Measurements from ENCODE around the gene RBFA.

DNA sequence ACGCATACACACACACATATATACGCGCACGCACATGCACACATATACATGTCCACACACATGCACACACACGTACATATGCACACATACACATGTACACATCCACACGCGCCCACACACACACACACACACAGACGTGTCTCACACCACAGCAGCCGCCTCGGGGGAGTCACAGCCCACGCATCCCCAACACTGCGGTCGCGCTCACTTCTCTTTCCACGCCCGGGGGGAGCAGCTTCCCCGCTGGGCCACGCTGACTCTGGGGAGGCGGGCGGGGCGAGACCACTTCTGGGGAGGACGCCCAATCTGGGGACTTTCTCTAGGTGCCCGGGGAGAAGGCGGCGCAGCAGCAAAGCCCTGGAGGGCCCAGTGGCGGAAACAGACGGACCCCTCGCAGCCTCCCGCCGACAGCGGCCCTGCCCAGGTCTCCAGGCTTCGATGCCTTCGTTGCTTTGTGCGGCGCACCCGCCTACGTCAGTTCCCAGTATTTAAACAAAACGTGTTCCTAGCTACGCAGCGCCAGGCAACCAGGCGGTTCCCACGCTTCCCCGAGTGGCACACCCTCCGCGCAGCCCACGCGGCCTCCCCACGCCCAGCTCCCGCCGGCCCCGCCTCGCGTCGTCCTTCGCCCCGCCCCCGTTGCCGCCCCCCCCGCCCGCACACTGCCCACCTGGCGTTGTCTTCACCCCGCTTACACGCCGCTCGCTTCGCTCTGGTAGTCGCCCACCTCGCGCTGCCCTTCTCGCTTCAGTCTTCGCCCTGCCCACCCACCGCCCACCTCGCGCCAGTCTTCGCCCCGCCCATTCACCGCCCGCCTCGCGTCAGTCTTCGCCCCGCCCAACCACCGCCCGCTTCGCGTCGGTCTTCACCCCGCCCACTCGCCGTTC is 810 bp upstream of the RBFA start:
- TF ChIP-seq JUND (IDR thresholded peaks at IDR 0.05) = no peak
- TF ChIP-seq POLR2A (IDR thresholded peaks at IDR 0.05; ENCODE audit: borderline replicate concordance, extremely low read depth, insufficient read depth, insufficient read length) = no peak
- TF ChIP-seq EZH2 (IDR thresholded peaks at IDR 0.05) = no peak
- TF ChIP-seq, protein P1, sequence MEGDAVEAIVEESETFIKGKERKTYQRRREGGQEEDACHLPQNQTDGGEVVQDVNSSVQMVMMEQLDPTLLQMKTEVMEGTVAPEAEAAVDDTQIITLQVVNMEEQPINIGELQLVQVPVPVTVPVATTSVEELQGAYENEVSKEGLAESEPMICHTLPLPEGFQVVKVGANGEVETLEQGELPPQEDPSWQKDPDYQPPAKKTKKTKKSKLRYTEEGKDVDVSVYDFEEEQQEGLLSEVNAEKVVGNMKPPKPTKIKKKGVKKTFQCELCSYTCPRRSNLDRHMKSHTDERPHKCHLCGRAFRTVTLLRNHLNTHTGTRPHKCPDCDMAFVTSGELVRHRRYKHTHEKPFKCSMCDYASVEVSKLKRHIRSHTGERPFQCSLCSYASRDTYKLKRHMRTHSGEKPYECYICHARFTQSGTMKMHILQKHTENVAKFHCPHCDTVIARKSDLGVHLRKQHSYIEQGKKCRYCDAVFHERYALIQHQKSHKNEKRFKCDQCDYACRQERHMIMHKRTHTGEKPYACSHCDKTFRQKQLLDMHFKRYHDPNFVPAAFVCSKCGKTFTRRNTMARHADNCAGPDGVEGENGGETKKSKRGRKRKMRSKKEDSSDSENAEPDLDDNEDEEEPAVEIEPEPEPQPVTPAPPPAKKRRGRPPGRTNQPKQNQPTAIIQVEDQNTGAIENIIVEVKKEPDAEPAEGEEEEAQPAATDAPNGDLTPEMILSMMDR (IDR thresholded peaks at IDR 0.05 in 2 of 3, conservative IDR thresholded peaks at IDR 0.05 in 1 of 3; ENCODE audit: borderline replicate concordance in 1 of 3, insufficient read depth in 1 of 3, low read depth in 2 of 3, low read length in 2 of 3) = no peak
- no peak for TF ChIP-seq TCF7L2 (IDR thresholded peaks at IDR 0.05; ENCODE audit: borderline replicate concordance, extremely low read depth, insufficient read depth, insufficient read length)
- no peak for TF ChIP-seq SP1 (IDR thresholded peaks at IDR 0.05; ENCODE audit: low read depth)
- TF ChIP-seq, protein P2, sequence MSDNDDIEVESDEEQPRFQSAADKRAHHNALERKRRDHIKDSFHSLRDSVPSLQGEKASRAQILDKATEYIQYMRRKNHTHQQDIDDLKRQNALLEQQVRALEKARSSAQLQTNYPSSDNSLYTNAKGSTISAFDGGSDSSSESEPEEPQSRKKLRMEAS (IDR thresholded peaks at IDR 0.05) = no peak
- TF ChIP-seq ZNF274 (IDR thresholded peaks at IDR 0.05; ENCODE audit: low read depth, low read length) = no peak
- TF ChIP-seq SRF (IDR thresholded peaks at IDR 0.05; ENCODE audit: low read depth) = no peak
- no peak for TF ChIP-seq CEBPB (IDR thresholded peaks at IDR 0.05; ENCODE audit: low read depth)
- TF ChIP-seq SIN3A (IDR thresholded peaks at IDR 0.05; ENCODE audit: low read depth) = no peak; the same call in 1 of the 2 replicates
- TF ChIP-seq EGR1 (IDR thresholded peaks at IDR 0.05; ENCODE audit: low read depth) = no peak; the same call in 1 of the 2 replicates
- TF ChIP-seq CBX3 (IDR thresholded peaks at IDR 0.05; ENCODE audit: low read depth) = no peak

All from HCT116 (cell line).